ENCODE data around the gene TSPAN2.
A peak's percentile ranks its signal among the peaks of the same experiment; 100 is the strongest.

TSPAN2 gene

DNA sequence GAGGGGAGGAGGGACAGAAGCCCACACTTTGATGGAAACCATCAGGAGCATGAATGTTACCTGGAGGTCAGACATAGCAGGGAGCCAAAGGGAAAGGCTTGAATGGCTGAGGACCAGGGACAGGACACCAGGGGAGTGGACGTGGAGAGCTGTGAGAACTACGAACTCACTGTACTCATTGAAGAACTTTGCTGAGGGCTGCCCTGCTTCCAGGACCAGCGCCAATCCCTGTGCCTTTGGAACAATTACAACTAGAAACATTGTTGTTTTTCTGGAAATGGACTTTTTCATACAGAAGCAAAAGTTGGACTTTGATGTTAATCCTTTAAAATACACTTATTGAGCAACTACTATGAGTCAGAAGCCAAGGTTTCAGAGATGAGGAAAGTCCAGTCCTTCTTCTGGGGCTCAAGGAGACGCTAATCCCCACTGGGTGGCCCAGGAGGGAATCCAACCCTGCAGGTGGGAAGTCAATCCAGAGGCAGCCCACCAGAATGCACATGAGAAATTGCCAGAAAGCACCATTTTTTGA, 12.9 kb downstream of the TSPAN2 start:
- no peaks in the 10 kb centered on the region for H3K9me3 ChIP-seq (ENCODE audit: control insufficient read depth in 2 of 2, low read length in 2 of 2)
- H3K27ac ChIP-seq (ENCODE audit: low read length), result peak overlapping the region; percentile 80
- H3K9ac ChIP-seq (ENCODE audit: low read length in 2 of 2), result no peak overlapping the region
- no peak overlapping the region for H3K4me3 ChIP-seq (ENCODE audit: low read length in 2 of 2)
- no peaks in the 10 kb centered on the region for H3K27me3 ChIP-seq (ENCODE audit: control insufficient read depth in 1 of 2, insufficient read depth in 2 of 2, low read length in 2 of 2)
- peaks cover 55% of the 10 kb centered on the region for H3K4me1 ChIP-seq (ENCODE audit: control insufficient read depth, insufficient read depth, low read length)
- peaks cover 5 to 6% of the 10 kb centered on the region in 2 donors for H3K36me3 ChIP-seq (ENCODE audit: control insufficient read depth in 2 of 2, insufficient read depth in 2 of 2, low read length in 2 of 2)

DNA sequence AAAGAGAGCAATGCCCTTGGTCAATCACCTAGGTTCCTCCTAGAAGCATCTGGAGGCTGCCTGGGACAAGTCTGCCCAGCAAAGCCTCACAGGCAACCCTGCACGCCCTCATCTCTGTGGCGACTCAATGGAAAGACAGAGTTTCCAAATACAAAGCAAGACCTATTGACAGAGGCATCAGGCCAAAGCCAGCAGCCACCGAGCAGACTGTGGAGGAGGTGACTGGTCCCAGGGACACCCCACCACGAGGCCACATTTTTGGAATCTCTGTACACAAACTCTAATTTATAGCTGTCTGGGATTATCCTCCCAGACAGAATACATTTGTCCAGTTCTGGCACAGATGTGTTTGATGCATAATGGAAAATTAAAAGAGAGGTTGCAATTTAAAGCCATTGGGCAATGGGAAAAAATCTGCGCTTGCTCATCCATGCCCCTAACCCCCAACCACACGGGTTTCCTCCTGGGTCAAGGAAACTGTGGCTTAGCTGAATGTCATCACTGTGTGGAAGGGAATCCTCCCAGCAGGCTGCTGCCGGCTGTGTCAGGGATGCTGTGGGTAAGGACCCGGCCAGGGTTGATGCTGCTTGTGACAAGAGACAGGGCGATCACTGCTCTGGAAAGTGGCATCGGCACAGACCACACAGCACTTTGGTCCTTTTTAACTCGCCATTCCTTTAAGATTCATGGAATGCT, 14.3 kb downstream of the TSPAN2 start:
- Histone ChIP-seq H3K27me3 (ENCODE audit: control insufficient read depth in 1 of 2, insufficient read depth in 2 of 2, low read length in 2 of 2) (no peaks in the 10 kb centered on the region), H3K36me3 (ENCODE audit: control insufficient read depth in 2 of 2, insufficient read depth in 2 of 2, low read length in 2 of 2) (peaks cover 5 to 6% of the 10 kb centered on the region in 2 donors), H3K9ac (ENCODE audit: low read length in 2 of 2) (no peak overlapping the region), H3K4me3 (ENCODE audit: low read length in 2 of 2) (no peak overlapping the region), H3K27ac (ENCODE audit: low read length) (peak overlapping the region; percentile 80), H3K9me3 (ENCODE audit: control insufficient read depth in 2 of 2, low read length in 2 of 2) (no peaks in the 10 kb centered on the region), H3K4me1 (ENCODE audit: control insufficient read depth, insufficient read depth, low read length) (peaks cover 55% of the 10 kb centered on the region)

DNA sequence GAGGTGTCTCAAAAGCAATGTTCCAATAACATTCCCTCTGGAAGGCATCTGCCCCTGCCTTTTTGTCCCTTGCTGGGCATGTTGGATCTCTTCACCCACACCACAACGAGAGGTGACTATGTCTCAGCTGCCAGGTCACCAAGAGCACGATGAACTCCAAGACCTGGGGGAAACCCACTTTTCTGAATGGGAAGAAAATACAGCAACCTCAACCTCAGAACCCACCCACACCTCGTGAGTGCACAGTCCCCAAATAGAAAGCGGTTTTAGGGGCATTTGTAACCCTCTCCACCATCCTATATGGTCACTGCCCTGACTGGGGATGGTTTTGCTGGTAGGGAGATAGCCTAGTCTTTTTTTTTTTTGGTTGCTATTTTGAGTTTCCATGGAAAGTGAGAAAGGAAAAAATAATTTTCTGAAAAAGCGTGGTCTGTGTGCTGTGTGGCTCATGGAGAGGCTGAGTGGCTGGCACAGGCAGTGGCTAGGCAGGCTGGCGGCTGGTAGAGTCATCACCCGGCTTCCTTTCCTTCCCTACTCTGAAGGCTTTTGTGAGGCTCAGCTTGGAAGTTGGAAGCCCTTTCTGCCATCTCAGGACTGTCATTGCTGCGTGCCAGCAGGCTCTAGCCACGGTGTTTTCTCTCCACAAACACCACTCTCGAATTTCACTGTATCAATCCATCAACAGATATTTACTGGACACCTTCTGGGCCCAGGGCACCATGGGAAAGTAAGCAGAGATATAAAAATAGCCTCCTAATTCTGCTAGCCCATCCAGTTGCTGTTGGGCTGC, 15.8 kb downstream of the TSPAN2 start:
- Histone ChIP-seq H3K9ac (ENCODE audit: low read length in 2 of 2) (peak overlapping the region in 1 of 2 donors; percentile 51), H3K4me1 (ENCODE audit: control insufficient read depth, insufficient read depth, low read length) (peaks cover 66% of the 10 kb centered on the region), H3K27me3 (ENCODE audit: control insufficient read depth in 1 of 2, insufficient read depth in 2 of 2, low read length in 2 of 2) (no peaks in the 10 kb centered on the region), H3K36me3 (ENCODE audit: control insufficient read depth in 2 of 2, insufficient read depth in 2 of 2, low read length in 2 of 2) (peaks cover 2% of the 10 kb centered on the region in 2 donors), H3K27ac (ENCODE audit: low read length) (peak overlapping the region; percentile 80), H3K9me3 (ENCODE audit: control insufficient read depth in 2 of 2, low read length in 2 of 2) (no peaks in the 10 kb centered on the region), H3K4me3 (ENCODE audit: low read length in 2 of 2) (peak overlapping the region; percentile 50 to 58)

DNA sequence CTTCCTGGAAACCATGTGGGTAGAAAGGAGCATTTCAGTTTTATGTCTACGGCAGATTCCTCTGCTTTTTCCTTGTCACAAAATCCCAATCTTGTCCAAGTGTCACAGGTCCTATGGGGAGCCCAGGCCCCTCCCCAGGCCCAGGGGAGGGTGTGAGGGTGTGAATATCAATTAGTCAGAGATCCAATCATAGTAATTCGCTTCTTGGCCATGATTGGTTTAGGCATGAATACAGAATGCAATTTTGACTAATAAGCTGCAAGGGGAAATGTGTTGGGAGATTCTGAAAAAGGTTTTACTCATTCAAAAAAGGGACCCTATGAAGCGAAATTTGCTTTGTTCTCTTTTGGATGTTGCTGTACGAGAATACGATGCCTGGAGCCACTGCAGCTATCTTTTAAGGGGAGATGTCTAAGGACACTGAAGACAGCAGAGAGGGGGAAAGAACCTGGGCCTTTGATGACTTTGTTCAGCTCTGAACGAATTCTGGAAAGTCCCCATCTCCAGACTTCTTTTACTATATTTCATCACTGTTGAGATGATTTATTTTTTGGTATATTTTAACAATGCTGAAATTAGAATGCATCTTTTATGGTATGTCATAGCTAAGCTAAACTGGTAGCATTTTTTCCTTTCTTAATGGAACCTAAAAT, 18.2 kb downstream of the TSPAN2 start:
- Histone ChIP-seq H3K36me3 (ENCODE audit: control insufficient read depth in 2 of 2, insufficient read depth in 2 of 2, low read length in 2 of 2) (peaks cover 2 to 5% of the 10 kb centered on the region in 2 donors), H3K9me3 (ENCODE audit: control insufficient read depth in 2 of 2, low read length in 2 of 2) (no peaks in the 10 kb centered on the region), H3K27ac (ENCODE audit: low read length) (peak overlapping the region; percentile 88), H3K4me1 (ENCODE audit: control insufficient read depth, insufficient read depth, low read length) (peaks cover 71% of the 10 kb centered on the region), H3K9ac (ENCODE audit: low read length in 2 of 2) (no peak overlapping the region), H3K4me3 (ENCODE audit: low read length in 2 of 2) (no peak overlapping the region), H3K27me3 (ENCODE audit: control insufficient read depth in 1 of 2, insufficient read depth in 2 of 2, low read length in 2 of 2) (no peaks in the 10 kb centered on the region)

DNA sequence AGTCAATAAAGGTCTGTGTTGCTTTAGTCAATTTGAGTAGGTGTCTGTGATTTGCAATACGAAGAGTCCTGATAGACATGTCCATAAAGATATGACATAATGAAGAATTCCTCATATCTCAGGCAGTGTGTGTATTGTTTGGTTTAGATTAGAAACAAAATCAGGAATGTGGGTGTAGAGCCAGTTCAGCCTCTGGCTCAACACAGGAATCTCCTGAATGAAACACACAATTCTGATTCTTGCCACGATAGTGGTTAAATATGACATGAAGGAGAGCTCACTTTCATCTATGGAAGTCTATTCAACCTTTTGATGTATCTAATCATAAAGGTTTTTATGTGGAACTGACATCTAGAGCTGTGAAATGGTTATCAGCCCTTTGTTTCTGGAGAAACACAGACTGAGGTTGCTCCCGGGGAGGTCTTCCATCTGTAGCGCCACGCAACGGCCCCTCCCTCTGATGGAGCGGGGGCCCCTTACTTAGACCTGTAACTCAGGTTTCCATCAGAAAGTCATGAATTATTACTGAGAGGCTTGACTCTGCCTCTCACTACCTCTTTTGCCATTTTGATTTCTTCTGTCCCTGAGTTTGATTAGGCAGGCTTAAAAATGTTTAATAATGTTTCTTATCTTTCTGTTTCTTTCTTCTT, 19.5 kb downstream of the TSPAN2 start:
- H3K9ac ChIP-seq (ENCODE audit: low read length in 2 of 2), result peak overlapping the region in 1 of 2 donors; percentile 21
- H3K27me3 ChIP-seq (ENCODE audit: control insufficient read depth in 1 of 2, insufficient read depth in 2 of 2, low read length in 2 of 2), result no peaks in the 10 kb centered on the region
- no peak overlapping the region for H3K4me3 ChIP-seq (ENCODE audit: low read length in 2 of 2)
- H3K9me3 ChIP-seq (ENCODE audit: control insufficient read depth in 2 of 2, low read length in 2 of 2), result no peaks in the 10 kb centered on the region
- H3K4me1 ChIP-seq (ENCODE audit: control insufficient read depth, insufficient read depth, low read length), result peaks cover 59% of the 10 kb centered on the region
- peak overlapping the region; percentile 88 for H3K27ac ChIP-seq (ENCODE audit: low read length)
- peaks cover 2 to 5% of the 10 kb centered on the region in 2 donors for H3K36me3 ChIP-seq (ENCODE audit: control insufficient read depth in 2 of 2, insufficient read depth in 2 of 2, low read length in 2 of 2)

DNA sequence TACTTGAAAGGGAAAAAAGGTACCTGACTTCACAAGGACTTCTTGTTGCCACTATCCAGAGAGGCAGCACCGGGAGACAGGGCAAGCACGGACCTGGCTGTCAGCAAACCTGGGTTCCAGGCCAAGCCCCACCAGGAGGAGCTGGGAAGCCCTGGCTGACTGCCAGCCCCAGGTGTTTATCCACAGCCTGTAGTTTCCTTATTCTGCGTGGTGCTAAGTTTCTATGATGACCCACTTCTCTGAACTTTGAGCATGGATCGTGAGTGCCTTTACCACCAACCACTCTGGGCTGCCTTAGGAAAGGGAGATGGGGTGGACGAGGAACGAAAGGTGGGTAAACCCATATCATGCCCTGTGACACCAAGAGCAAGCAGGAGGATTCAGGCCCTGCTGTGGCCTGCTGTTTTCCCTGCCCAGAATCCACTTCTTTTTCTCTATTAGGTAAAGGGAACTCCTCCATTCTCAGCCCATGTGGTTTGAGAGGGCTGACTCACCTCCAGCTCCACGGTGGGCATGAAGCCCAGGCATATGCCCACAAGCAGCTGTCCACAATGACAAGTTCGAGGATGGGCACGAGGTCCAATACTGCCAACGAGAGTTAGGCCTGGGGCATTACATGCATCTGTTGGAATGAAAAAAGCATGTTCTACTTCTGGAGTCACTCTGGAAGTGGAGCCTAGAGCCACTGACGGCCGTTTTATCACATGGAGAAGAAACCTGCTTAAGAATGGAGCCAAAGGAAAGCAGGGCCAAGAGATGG, 20.3 kb downstream of the TSPAN2 start:
- H3K9ac ChIP-seq (ENCODE audit: low read length in 2 of 2), result peak overlapping the region; percentile 16 to 60
- peaks cover 5% of the 10 kb centered on the region in 2 donors for H3K36me3 ChIP-seq (ENCODE audit: control insufficient read depth in 2 of 2, insufficient read depth in 2 of 2, low read length in 2 of 2)
- H3K4me3 ChIP-seq (ENCODE audit: low read length in 2 of 2), result no peak overlapping the region
- peaks cover 54% of the 10 kb centered on the region for H3K4me1 ChIP-seq (ENCODE audit: control insufficient read depth, insufficient read depth, low read length)
- H3K9me3 ChIP-seq (ENCODE audit: control insufficient read depth in 2 of 2, low read length in 2 of 2), result no peaks in the 10 kb centered on the region
- H3K27ac ChIP-seq (ENCODE audit: low read length), result peak overlapping the region; percentile 88
- H3K27me3 ChIP-seq (ENCODE audit: control insufficient read depth in 1 of 2, insufficient read depth in 2 of 2, low read length in 2 of 2), result no peaks in the 10 kb centered on the region

DNA sequence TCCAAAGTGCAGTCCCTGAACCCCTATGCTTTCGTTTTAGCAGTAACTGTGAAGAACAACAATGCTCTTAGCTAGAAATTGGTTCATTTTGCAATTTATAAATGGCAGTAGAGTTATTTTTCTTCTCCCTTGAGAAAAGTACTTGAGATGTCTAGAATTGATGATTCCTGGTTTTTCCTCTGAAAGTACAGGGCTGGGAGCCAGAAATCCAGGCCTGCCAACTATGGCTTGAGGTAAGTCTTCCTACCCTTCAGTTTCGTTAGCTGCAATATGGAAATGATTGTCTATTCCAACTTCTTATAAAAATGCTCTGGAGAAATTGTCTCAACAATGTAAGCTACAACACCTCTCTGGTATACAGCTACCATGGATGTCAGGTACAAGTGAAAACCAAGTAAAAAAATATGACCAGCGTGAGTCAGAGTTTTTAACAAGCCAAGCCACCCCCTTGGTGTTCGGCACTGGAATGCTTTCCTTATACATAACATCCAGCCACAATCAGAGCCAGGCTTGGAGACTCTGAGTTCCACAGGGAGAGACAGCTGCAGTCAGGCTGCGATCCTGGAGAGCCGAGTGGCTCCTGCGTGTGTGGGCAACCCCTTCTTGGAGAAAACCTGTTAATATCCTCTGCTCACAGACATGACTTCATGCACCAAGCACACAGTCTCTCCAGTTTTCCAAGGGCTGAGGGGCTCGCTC, 22.0 kb downstream of the TSPAN2 start:
- Histone ChIP-seq H3K4me3 (ENCODE audit: low read length in 2 of 2) (peak overlapping the region in 1 of 2 donors; percentile 22), H3K27ac (ENCODE audit: low read length) (peak overlapping the region; percentile 88), H3K4me1 (ENCODE audit: control insufficient read depth, insufficient read depth, low read length) (peaks cover 42% of the 10 kb centered on the region), H3K27me3 (ENCODE audit: control insufficient read depth in 1 of 2, insufficient read depth in 2 of 2, low read length in 2 of 2) (no peaks in the 10 kb centered on the region), H3K9me3 (ENCODE audit: control insufficient read depth in 2 of 2, low read length in 2 of 2) (no peaks in the 10 kb centered on the region), H3K36me3 (ENCODE audit: control insufficient read depth in 2 of 2, insufficient read depth in 2 of 2, low read length in 2 of 2) (peaks cover 5 to 7% of the 10 kb centered on the region in 2 donors), H3K9ac (ENCODE audit: low read length in 2 of 2) (peak overlapping the region; percentile 16 to 36)

DNA sequence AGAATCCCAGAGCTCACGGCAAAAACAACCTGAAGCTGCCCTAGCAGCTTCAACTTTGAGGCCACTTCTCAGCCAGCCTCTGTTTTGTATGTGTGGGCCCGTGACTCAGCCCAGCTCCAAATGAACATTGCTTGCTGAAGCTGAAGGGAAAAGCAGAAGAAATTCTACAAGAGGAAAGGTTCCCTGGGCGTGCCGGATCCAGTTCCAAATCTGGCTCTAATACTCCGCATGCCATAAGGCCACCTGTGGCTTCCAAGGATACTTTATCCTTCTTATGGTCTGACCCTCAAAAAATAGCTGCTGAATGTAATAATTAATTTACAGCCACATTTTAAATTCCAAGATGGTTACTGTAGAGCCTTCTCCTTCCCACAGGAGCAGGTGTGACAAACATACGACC, 24.3 kb downstream of the TSPAN2 start:
- Histone ChIP-seq H3K36me3 (ENCODE audit: control insufficient read depth in 2 of 2, insufficient read depth in 2 of 2, low read length in 2 of 2) (peaks cover 5 to 7% of the 10 kb centered on the region in 2 donors), H3K9ac (ENCODE audit: low read length in 2 of 2) (no peak overlapping the region), H3K4me3 (ENCODE audit: low read length in 2 of 2) (no peak overlapping the region), H3K4me1 (ENCODE audit: control insufficient read depth, insufficient read depth, low read length) (peaks cover 38% of the 10 kb centered on the region), H3K9me3 (ENCODE audit: control insufficient read depth in 2 of 2, low read length in 2 of 2) (no peaks in the 10 kb centered on the region), H3K27me3 (ENCODE audit: control insufficient read depth in 1 of 2, insufficient read depth in 2 of 2, low read length in 2 of 2) (no peaks in the 10 kb centered on the region), H3K27ac (ENCODE audit: low read length) (no peak overlapping the region)

DNA sequence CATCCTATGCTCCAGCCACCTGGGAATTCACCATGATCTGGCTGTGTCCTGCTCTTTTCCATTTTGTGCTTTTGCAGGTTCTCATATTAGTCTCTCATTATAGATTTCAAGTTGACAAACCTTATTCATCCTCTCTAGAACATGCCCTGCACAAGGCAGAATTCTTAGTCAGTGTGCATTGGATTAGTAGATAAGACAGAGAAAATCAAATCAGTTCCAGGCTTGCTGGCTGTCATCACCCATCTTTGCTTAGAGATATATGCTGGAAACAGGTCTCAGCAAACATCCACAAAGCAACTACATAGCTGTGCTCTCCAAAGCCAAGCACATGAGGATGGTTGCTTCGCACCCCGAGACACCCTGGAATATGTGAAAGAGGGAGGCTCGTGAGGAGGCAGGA, 24.8 kb downstream of the TSPAN2 start:
- Histone ChIP-seq H3K36me3 (ENCODE audit: control insufficient read depth in 2 of 2, insufficient read depth in 2 of 2, low read length in 2 of 2) (peaks cover 5 to 9% of the 10 kb centered on the region in 2 donors), H3K27ac (ENCODE audit: low read length) (no peak overlapping the region), H3K9me3 (ENCODE audit: control insufficient read depth in 2 of 2, low read length in 2 of 2) (no peaks in the 10 kb centered on the region), H3K4me3 (ENCODE audit: low read length in 2 of 2) (no peak overlapping the region), H3K27me3 (ENCODE audit: control insufficient read depth in 1 of 2, insufficient read depth in 2 of 2, low read length in 2 of 2) (no peaks in the 10 kb centered on the region), H3K9ac (ENCODE audit: low read length in 2 of 2) (no peak overlapping the region), H3K4me1 (ENCODE audit: control insufficient read depth, insufficient read depth, low read length) (peaks cover 34% of the 10 kb centered on the region)
